Measurements from ENCODE around the gene MAP3K21. TPM values are rescaled to one million over a fixed set of nuclear protein-coding genes. Genes with fewer than 3 reads are reported as not detected.
A peak's percentile ranks its signal among the peaks of the same experiment; 100 is the strongest.

Gene MAP3K21
- total RNA-seq, 1 donor from 2014 or later: 2.6 TPM

- no peak for ATAC-seq
Measured at GRCh38 chr1:233390842-233391737, 63.6 kb downstream of the MAP3K21 start.

GRCh38 chr1:233393084-233393840 is 65.7 kb downstream of the MAP3K21 start:
- no peak for ATAC-seq

DNA sequence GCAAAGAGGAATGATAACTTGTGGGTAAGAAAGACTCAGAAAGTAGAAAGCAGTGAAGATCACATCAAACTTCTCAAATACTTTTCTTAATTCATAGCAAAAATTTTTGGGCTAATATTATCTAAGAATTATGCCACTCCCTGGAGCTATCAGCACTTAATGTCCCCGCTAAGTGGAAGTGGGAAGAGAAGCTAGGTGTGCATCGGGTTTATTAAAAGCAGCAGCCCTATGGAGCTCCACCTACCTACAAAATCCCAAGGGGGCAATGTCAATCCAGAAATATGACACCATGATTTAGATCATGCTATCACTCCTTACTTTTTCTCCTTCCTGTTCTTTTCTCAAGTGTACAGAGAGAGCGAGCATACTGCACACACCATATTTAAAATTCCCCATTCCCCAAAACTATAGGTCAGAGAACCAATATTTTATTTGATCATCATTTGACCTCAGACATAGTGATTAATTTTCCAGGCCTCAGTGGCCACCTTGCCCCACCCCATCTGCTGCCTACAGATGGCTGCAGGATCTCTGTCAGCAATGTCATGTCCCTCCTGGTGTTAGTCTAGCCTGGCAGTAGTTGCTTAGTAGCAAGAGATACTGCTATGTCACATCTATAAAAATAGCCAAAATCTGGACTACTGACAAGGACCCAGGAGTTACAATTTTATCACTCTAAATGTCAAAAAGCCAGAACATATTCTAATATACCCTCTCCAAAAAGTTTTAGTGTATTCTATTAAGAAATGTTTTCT is 66.6 kb downstream of the MAP3K21 start:
- ATAC-seq: no peak

DNA sequence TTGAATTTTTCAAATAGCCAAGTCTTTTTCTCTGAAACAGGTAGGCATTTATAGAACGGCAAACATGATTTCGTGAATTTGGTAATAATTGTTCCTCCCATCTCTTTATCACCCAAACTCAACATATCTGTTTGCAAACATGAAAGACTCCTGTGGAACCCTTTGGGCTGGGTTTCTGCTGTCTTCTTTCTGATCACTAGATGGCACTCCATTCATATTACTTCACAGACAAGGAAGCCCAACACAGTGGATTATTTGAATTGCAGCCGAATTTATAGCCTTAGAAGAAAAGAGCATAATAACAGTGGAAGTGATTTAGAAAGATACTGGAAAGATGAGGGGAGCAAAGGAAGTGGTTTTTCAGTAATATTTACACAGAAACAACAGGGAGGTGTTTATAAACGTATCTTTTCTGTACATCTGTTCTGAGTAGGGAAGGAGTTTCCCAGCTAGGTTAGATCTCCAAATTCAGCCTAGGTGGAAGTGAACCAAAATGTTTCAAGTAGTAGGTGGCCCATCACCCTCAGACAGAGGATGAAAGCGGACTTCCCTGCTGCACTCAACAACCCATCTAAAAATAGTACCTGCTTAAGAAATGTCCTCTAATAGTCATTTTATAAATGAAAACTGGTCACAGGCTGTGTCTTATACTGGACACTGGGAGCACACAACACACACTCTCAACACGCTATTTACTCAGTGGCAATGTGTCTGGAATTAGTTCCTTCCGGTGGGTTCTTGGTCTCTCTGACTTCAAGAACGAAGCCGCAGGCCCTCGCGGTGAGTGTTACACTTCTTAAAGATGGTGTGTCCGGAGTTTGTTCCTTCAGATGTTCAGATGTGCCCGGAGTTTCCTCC is 67.6 kb downstream of the MAP3K21 start:
- ATAC-seq: peak; percentile 74

DNA sequence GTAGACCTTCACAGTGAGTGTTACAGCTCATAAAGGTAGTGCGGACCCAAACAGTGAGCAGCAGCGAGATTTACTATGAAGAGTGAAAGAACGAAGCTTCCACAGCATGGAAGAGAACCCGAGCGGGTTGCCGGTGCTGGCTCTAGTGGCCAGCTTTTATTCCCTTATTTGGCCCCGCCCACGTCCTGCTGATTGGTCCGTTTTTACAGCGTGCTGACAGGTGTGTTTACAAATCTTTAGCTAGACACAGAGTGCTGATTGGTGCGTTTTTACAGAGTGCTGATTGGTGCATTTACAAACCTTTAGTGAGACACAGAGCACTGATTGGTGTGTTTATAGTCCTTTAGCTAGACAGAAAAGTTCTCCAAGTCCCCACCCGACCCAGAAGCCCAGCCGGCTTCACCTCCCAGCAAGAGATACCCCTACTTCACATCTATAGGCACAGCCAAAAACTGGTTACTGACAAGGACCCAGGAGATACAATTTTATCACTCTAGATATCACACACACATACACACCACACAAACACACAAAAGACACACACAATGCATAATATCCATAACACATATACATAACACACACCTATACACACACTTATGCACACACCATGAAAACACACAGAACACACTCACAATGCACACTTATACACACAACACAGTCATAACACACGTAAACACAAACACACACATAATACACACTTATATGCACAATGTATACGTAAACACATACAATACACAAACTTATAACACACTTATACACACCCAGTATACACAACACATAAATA is 68.5 kb downstream of the MAP3K21 start:
- ATAC-seq: no peak

DNA sequence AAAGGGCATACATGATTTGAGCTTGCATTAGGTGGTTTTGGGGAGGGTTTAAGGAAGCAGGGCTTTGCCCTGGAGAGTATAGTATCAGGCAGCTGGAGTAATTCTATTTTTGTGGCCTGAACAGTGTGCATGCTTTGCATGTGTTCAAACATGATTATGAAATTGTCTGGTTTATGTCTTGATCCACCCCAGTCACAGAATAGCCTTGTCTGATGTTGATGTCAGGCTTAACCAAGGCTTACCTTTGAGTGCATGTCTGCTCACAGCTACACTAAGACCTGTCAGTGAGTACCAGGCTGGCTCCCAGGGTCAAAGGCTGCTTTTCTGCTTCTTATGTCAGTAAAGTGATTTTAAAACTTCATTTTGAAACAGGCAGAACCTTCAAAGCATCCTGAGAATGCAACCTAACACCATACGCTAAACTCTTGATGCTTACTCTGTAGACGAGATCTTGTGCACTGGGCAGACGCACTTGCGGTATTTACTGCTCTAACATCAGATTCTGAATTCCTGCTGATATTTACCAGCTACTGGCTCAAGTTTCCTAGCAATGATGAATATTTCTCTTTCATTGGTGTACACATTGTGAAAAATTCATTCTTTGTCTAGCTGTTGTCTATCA is 78.9 kb downstream of the MAP3K21 start:
- peak; percentile 55 for ATAC-seq

DNA sequence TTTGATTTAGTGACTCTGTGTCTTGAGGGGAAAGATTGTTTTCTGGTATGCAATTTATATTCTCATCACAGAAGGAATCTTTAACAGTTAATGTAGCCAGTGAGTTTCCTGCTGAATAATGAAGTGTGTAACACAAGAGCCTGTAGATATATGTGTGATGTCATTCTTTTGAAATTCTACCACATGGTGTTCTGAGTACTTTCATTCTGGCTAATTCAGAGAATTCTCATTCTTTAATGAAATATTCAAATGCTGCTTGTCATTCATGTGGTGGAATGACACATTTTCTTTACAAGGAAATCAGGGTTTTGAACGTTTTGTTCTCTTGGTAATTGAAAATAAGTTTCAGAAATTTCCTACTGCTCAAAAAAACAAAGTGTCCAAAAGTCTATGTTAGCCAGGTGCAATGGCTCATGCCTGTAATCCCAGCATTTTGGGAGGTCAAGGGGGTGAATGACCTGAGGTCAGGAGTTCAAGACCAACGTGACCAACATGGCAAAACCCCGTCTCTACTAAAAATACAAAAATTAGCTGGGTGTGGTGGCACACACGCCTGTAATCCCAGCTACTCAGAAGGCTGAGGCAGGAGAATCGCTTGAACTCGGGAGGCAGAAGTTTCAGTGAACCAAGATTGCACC is 79.6 kb downstream of the MAP3K21 start:
- ATAC-seq: no peak

DNA sequence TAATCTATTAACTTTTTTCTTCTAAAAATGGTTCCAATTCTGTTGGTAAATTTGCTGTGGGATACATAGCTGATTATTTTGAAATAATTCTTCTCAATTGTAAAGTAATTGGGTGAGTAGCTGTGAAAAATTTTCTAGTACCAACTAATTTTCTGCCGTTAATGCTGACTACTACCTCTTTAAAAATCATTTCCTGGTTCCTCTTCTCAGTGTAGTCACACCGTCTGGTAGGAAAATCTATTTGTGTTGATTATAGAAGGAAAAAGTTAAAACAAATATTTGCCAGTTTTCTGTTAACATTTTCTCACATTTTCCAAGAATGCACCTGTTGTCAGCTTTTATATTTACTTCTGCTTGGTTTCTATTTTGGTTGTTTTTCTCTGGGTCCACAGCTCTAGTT is 82.0 kb downstream of the MAP3K21 start:
- ATAC-seq: no peak

- ATAC-seq: peak; percentile 18
Measured at GRCh38 chr1:233410906-233411305, 83.4 kb downstream of the MAP3K21 start.

DNA sequence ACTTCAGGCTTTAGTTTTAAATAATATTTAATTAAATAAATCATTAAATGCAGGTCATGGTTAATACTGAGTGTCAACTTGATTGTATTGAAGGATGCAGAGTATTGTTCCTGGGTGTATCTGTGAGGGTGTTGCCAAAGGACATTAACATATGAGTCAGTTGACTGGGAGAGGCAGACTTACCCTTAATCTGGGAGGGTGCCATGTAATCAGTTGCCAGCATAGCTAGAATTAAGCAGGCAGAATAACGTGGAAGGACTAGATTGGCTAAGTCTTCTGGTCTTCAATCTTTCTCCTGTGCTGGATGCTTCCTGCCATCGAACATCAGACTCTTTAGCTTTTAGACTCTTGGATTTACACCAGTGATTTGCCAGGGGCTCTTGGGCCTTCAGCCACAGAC is 85.3 kb downstream of the MAP3K21 start:
- ATAC-seq: peak; percentile 80

DNA sequence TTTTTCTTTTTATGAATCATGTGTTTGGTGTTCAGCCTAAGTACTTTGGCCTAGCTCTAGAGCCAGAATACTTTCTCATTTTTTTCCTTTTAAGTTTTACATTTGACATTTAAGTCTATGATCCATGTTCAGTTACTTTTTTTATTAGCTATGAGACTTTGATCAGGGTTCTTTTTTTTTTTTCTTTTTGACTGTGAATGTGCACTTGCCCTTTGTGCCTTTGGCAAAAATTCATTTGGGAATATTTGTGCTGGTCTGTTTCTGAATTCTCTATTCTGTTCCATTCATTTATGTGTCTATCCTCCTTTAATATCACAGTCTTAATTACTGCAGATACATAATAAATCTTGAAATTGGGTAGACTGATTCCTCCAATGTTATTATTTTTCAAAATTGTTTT is 93.8 kb downstream of the MAP3K21 start:
- no peak for ATAC-seq

GRCh38 chr1:233424779-233425178 is 97.3 kb downstream of the MAP3K21 start:
- ATAC-seq: no peak

DNA sequence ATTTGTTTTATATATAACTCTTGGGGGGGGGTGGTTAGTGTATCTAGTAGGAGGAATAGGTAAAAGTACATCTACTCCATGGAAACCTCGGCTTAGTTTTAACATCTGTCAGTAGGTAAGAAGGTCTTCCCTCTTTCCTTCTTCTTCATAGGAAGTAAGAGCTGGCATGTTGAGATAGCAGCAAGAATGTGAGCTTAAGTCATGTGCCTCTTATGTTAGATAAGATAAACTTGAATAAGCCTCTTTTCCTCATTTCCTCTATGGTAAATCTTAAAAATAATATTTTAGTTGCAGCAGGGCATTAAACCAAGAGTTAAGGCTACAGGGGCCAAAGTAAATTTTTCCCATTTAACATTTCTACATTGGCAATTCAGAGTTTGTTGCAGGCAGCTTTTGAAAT is 100.4 kb downstream of the MAP3K21 start:
- ATAC-seq: no peak

GRCh38 chr1:233431753-233432403 is 104.4 kb downstream of the MAP3K21 start:
- ATAC-seq: no peak

- ATAC-seq: no peak
Measured at GRCh38 chr1:233432916-233433315, 105.4 kb downstream of the MAP3K21 start.

DNA sequence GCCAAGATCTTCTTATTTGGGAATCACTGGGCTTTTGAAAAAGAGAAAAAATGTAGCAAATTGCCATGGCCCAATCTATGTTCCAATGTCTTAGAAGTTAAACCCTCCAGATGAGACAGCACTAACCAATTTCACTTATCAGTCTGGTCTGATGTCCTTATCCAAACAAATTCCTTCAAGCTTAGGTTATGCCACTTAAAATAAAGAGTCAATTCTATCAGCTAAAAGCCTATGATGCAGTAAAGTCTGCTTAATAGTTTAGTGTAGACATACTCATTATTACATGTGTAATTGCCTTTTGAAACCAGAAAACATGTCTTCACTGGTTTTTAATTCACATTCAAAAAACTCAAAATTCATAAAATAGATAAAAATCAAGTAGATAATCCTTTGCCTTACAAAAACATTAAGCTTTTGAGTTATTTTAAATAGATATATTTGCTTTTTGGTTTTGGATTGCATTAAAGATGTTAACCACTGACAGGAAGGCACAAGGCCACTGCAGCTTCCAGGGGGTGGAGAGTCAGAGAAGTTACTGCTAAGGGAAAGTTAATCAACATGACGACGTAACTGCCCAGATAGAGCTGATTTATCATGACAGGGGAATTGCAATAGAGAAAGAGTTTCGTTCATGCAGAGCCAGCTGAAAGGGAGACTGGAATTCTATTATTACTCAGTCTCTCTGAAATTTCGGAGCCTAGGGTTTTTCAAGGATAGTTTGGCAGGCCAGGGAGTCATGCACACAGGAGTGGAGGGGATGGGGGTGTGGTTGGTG is 106.1 kb downstream of the MAP3K21 start:
- no peak for ATAC-seq

Data from esophagus mucosa (tissue), 1 donor.